Measurements from ENCODE around the gene GRM7.

The GRM7 gene

DNA sequence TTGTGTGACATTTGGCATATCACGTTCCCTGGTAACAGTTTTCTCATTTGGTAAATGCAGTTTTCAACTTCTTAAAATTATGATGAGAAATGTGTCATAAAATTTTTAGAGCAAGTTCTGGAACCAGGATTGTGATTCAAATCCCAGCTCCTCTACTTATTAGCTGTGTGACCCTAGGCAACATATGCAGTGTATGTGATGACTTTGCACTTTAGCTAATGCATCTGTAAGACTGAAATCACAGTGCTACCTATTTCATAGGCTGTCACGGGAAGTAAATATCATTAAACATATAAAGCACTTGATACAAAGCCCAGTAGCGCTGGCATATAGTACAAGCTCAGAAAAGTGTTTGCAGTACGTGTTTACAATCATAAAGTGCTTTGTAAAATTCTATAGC, 419.4 kb downstream of the GRM7 start:
- DNase-seq (ENCODE audit: low spot score), result no peak
- in situ Hi-C loops (cut with MboI; ENCODE audit: low pct_unique_long_range_greater_than_20kb, low sequenced_read_pairs, unreplicated experiment), result no loop called here
- no peak for TF ChIP-seq CTCF (IDR thresholded peaks at IDR 0.05; ENCODE audit: extremely low read depth, insufficient read depth, missing control alignments)

DNA sequence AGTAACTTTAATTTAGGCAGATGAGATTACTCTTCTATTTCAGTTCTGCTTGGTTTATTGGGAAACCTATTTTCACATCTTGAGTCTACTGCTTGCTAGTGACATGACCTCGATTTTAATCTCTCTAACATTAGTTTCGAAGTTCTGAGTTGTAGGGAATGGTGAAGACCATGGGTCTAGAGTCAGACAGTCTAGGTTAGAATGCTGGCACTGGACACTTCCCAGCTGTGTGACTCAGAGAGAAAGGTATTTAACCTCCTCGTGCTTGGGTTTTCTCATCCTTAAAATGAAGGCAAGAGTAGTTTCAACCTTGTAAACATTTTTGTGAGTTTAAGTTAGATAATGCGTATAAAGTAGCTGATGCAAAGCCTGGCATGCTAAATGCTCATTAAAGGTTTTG, 422.1 kb downstream of the GRM7 start:
- DNase-seq (ENCODE audit: low spot score), result no peak
- in situ Hi-C loops (cut with MboI; ENCODE audit: low pct_unique_long_range_greater_than_20kb, low sequenced_read_pairs, unreplicated experiment), result no loop called here
- TF ChIP-seq CTCF (IDR thresholded peaks at IDR 0.05; ENCODE audit: extremely low read depth, insufficient read depth, missing control alignments), result no peak

- peak; percentile 27 for TF ChIP-seq CTCF (IDR thresholded peaks at IDR 0.05; ENCODE audit: extremely low read depth, insufficient read depth, missing control alignments)
- in situ Hi-C loops (cut with MboI; ENCODE audit: low pct_unique_long_range_greater_than_20kb, low sequenced_read_pairs, unreplicated experiment), result no loop called here
- DNase-seq (ENCODE audit: low spot score), result no peak
Measured at GRCh38 chr3:7285505-7285904, 424.6 kb downstream of the GRM7 start.

DNA sequence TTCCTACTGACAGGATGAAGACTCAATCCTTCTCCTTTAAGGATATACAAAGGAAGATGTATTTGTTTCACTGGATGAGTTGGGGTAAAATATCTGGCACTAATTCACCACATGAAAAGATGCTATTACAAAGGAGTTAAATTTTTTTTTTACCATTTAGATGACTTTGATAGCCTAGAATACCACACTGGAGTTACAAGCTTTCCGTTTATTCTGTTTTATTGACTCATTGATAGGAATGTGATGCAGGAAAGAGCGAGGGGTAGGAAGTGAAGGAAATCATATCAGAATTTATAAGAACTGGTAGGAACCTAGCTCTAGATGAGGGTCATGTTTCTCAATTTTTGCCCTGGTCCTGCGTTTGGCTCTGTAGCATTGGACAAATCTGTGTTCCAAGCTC, 427.2 kb downstream of the GRM7 start:
- no peak for DNase-seq (ENCODE audit: low spot score)
- in situ Hi-C loops (cut with MboI; ENCODE audit: low pct_unique_long_range_greater_than_20kb, low sequenced_read_pairs, unreplicated experiment), result no loop called here
- TF ChIP-seq CTCF (IDR thresholded peaks at IDR 0.05; ENCODE audit: extremely low read depth, insufficient read depth, missing control alignments), result no peak

DNA sequence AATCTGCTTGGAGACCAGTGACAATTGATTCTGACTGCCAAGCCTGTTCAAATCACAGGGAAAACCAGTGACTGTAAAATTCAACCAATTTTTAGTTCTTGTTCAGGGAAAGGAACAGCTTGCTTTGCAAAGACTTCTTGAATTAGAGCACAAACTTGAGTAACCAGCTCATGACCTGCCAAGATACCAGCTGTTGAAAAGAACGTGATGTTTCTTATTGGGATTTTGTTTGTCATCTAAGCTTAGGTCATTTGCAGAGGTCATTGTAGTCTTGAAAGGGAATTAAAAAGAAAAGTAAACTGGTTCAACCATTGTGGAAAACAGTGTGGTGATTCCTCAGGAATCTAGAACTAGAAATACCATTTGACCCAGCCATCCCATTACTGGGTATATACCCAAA, 428.2 kb downstream of the GRM7 start:
- TF ChIP-seq CTCF (IDR thresholded peaks at IDR 0.05; ENCODE audit: extremely low read depth, insufficient read depth, missing control alignments), result no peak
- in situ Hi-C loops (cut with MboI; ENCODE audit: low pct_unique_long_range_greater_than_20kb, low sequenced_read_pairs, unreplicated experiment), result no loop called here
- no peak for DNase-seq (ENCODE audit: low spot score)

- in situ Hi-C loops (cut with MboI; ENCODE audit: low pct_unique_long_range_greater_than_20kb, low sequenced_read_pairs, unreplicated experiment), result no loop called here
- no peak for DNase-seq (ENCODE audit: low spot score)
- no peak for TF ChIP-seq CTCF (IDR thresholded peaks at IDR 0.05; ENCODE audit: extremely low read depth, insufficient read depth, missing control alignments)
Measured at GRCh38 chr3:7290077-7290825, 429.3 kb downstream of the GRM7 start.
